Measurements from ENCODE around the gene ZNF337.

Gene ZNF337

DNA sequence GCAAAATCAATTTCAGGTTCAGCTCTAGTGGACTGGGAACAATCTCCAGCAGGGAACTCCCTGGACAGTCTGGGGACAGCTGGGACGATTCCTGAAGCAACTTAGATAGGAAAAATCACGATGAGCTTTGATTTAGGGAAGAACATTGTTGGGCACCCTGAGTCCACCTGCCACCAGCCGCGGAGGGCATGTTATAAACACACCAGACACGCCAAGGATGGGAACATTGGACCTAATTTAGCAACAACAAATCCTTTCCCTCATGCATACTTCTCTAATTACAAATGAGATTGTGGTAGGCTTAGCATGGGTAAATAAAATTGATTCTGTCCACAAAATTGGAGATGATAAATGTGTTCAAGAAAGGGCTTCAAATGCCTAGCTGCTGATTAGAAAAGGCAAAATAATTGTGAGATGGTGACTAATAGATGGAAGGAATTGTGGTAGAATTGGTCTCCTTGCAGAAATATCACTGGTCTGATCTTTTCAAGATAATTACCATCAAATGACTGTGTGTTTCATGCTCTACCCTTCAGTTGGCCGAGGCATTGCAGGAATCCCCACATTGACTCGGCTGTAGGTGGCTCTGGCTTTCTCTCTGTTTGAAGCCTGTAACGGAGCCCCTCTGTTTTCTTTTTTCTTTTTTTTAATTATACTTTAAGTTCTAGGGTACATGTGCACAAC lies 66.7 kb downstream of the ZNF337 start:
- DNase-seq (ENCODE audit: low read depth in 2 of 2): no peak

DNA sequence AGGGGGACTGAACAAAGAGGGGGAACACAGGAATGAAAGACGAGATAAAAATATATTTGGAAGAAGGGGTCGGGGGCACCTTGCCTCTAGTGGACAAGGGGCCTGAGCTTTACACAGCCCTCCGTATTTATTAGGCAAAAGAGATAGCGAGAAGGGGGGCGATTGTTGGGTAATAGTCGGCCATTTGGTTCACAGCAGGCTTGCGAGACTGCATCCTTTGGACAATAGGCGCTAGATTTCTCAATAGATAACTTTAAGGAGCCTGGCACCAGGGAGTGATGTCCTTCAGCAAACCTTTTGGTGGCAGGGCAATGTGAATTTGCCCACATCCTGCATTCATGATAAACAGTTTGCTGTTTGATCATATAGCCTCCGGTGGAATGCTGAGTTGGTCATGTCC lies 69.9 kb downstream of the ZNF337 start:
- no peak for DNase-seq (ENCODE audit: low read depth in 2 of 2)

DNA sequence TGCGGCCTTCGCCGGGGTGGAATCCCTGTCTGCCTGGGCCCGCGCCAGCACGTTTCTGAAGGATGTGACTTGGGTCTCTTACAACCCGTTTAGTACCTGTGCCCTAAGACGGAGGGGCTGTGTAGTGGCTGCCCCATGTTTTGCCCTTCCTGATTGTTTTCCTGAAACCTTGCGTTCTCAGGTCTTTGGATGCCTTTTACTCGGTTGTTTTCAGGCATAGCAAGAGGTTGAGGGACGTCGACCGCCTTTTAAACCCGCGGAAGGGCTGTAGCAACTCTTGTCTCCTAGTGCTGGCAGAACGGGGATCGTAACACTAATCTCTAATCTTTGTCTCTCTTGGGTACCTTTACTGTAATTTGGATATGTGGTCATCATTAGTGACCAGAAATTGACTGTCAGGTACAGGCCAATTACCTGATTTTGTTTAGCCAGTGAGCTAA lies 72.1 kb downstream of the ZNF337 start:
- DNase-seq (ENCODE audit: low read depth in 2 of 2): no peak

Measured in stimulated activated CD8-positive, alpha-beta memory T cell treated with anti-CD3 and anti-CD28 coated beads, Interleukin-15, amount 100 ng/mL, for 48 hours (primary cell).